IMR-90 (cell line): ENCODE measurements around the gene PCYT1B. TPM values are rescaled to one million over a fixed set of nuclear protein-coding genes. Genes with fewer than 3 reads are reported as not detected.
"Not testable (repeated sequence)": the region's sequence is repeated elsewhere in the genome, so short reads cannot be mapped to it uniquely, and the experiment has no call there.

Experiments used
- ATAC-seq: fragments of 200-7000 bp; cut with Tn5 transposase; 2 replicates; pipeline ENCODE4 v1.9.1; 2020; ENCODE audit warnings: low read depth, mild to moderate bottlenecking, moderate library complexity
- BruUV-seq: library from RNA; stranded (reverse); fragments of 400-500 nt; replicated peaks from 2 replicates; lab custom pipeline; 2021; lab: Mats Ljungman, UMichigan
- CTCF ChIA-PET: fragments of 300-600 bp; formaldehyde crosslinking; extraction: SDS; loops from one replicate; lab custom pipeline; 2021; ENCODE audit warnings: antibody characterized with exemption; lab: Yijun Ruan, JAX
- POLR2A ChIA-PET: fragments of 300-600 bp; sonication (Branson Sonifier 250); formaldehyde crosslinking; loops from one replicate; lab custom pipeline; 2022; ENCODE audit warnings: antibody characterized with exemption; ENCODE audit not compliant: unreplicated experiment; lab: Charles Lee
- DNase-seq: peaks from one replicate; pipeline ENCODE4 v3.0.0; 2013
- H2AFZ ChIP-seq: replicated peaks from 2 replicates; pipeline ENCODE3; 2013; ENCODE audit warnings: low read length, mild to moderate bottlenecking; ENCODE audit not compliant: poor library complexity
- H2AK5ac ChIP-seq: 2 replicates; pipeline ENCODE4 v1.6.1; 2013; ENCODE audit warnings: low read depth, low read length, inconsistent platforms
- H2AK9ac ChIP-seq: replicated peaks from 2 replicates; pipeline ENCODE3; 2013; ENCODE audit warnings: mild to moderate bottlenecking, low read depth, low read length, moderate library complexity; ENCODE audit not compliant: poor library complexity
- H2BK120ac ChIP-seq: 2 replicates; pipeline ENCODE4 v1.6.1; 2013; ENCODE audit warnings: low read depth, low read length, inconsistent platforms
- H2BK15ac ChIP-seq: 3 replicates; pipeline ENCODE4 v1.6.1; 2013; ENCODE audit warnings: low read depth, low read length, inconsistent platforms
- H2BK20ac ChIP-seq: 2 replicates; pipeline ENCODE4 v1.6.1; 2013; ENCODE audit warnings: low read depth, mild to moderate bottlenecking, inconsistent platforms, low read length, moderate library complexity
- H2BK5ac ChIP-seq: 2 replicates; pipeline ENCODE4 v1.6.1; 2013; ENCODE audit warnings: mild to moderate bottlenecking, low read depth, low read length, inconsistent platforms; ENCODE audit not compliant: poor library complexity, severe bottlenecking
- H3K14ac ChIP-seq: replicated peaks from 2 replicates; pipeline ENCODE4 v1.6.1; 2013; ENCODE audit warnings: low read depth, low read length, inconsistent platforms
- H3K18ac ChIP-seq: 2 replicates; pipeline ENCODE4 v1.6.1; 2013; ENCODE audit warnings: low read depth, low read length, control low read depth
- H3K23ac ChIP-seq: 2 replicates; pipeline ENCODE4 v1.6.1; 2013; ENCODE audit warnings: low read depth, low read length, inconsistent platforms
- H3K27ac ChIP-seq: 2 replicates; pipeline ENCODE4 v1.5.1; 2013; ENCODE audit warnings: mild to moderate bottlenecking, control low read depth, low read length; ENCODE audit not compliant: insufficient read depth
- H3K27me3 ChIP-seq: 2 replicates; pipeline ENCODE4 v1.6.1; 2013; ENCODE audit warnings: low read length; ENCODE audit not compliant: control insufficient read depth, insufficient read depth
- H3K36me3 ChIP-seq: 2 replicates; pipeline ENCODE4 v1.6.1; 2013; ENCODE audit warnings: low read length, mixed read lengths; ENCODE audit not compliant: control insufficient read depth, insufficient read depth
- H3K4ac ChIP-seq: 2 replicates; pipeline ENCODE4 v1.6.1; 2013; ENCODE audit warnings: low read depth, low read length, inconsistent platforms
- H3K4me1 ChIP-seq: 2 replicates; pipeline ENCODE4 v1.6.1; 2013; ENCODE audit warnings: low read length, mixed read lengths; ENCODE audit not compliant: control insufficient read depth, insufficient read depth
- H3K4me2 ChIP-seq: 2 replicates; pipeline ENCODE4 v1.6.1; 2013; ENCODE audit warnings: low read depth, mild to moderate bottlenecking, control low read depth, low read length, moderate library complexity
- H3K4me3 ChIP-seq: 2 replicates; pipeline ENCODE4 v1.5.1; 2013; ENCODE audit warnings: low read depth, mild to moderate bottlenecking, control low read depth, low read length, moderate library complexity; ENCODE audit not compliant: insufficient read depth
- H3K56ac ChIP-seq: 2 replicates; pipeline ENCODE4 v1.6.1; 2013; ENCODE audit warnings: low read length, inconsistent platforms; ENCODE audit not compliant: insufficient read depth; ENCODE audit errors: extremely low read depth
- H3K79me1 ChIP-seq, 2 experiments: 2 replicates each; pipeline ENCODE4 v1.6.1; 2013; ENCODE audit warnings: low read length in 2 of 2, inconsistent platforms in 1 of 2, low read depth in 1 of 2
- H3K9ac ChIP-seq: 2 replicates; pipeline ENCODE4 v1.6.1; 2013; ENCODE audit warnings: low read depth, low read length, control low read depth
- H3K9me1 ChIP-seq: 2 replicates; pipeline ENCODE4 v1.6.1; 2013; ENCODE audit warnings: low read length, inconsistent platforms; ENCODE audit not compliant: insufficient read depth
- H3K9me3 ChIP-seq: 2 replicates; pipeline ENCODE4 v1.6.1; 2013; ENCODE audit warnings: low read length; ENCODE audit not compliant: control insufficient read depth, insufficient read depth
- H4K20me1 ChIP-seq: 2 replicates; pipeline ENCODE4 v1.6.1; 2013; ENCODE audit warnings: low read length, inconsistent platforms; ENCODE audit not compliant: insufficient read depth
- H4K5ac ChIP-seq: 2 replicates; pipeline ENCODE4 v1.6.1; 2013; ENCODE audit warnings: mild to moderate bottlenecking, low read depth, low read length, control low read depth
- H4K8ac ChIP-seq, 2 experiments: 2 replicates each; pipeline ENCODE4 v1.6.1; 2013; ENCODE audit warnings: low read depth in 2 of 2, low read length in 2 of 2, control low read depth in 1 of 2, inconsistent platforms in 1 of 2
- H4K91ac ChIP-seq: 2 replicates; pipeline ENCODE4 v1.6.1; 2013; ENCODE audit warnings: low read depth, low read length, inconsistent platforms; ENCODE audit not compliant: insufficient read depth
- MAFK ChIP-seq: IDR thresholded peaks from 2 replicates; pipeline ENCODE4 v1.6.1; 2012; ENCODE audit warnings: low read depth, low read length, improper control_type of control experiment
- WGBS, 2 experiments: methylation state at CpG; one replicate each; pipeline versions ENCODE4 v1.1.5 to v1.1.7; 2013; ENCODE audit warnings: missing lambda C conversion rate in 2 of 2; ENCODE audit not compliant: insufficient read length in 1 of 2; ENCODE audit errors: extremely low coverage in 2 of 2; 5-methylcytosine and 5-hydroxymethylcytosine counted together
- dilution Hi-C: fragments of 300-500 bp; cut with HindIII; formaldehyde crosslinking; loops from one replicate; pipeline ENCODE4 v1.14.3; 2018; ENCODE audit warnings: low sequenced_read_pairs; ENCODE audit not compliant: unreplicated experiment
- in situ Hi-C: fragments of 300-500 bp; cut with MboI; formaldehyde crosslinking; loops from 3 replicates; pipeline ENCODE4 v1.14.3; 2019; ENCODE audit warnings: low sequenced_read_pairs, inconsistent platforms, mixed read lengths
- intact Hi-C: fragments of 100-400 bp; cut with micrococcal nuclease; formaldehyde crosslinking; loops from 2 replicates; pipeline ENCODE4 v1.10.0; 2022
- polyA plus RNA-seq, 3 experiments: library from polyadenylated mRNA; depleted of rRNA; stranded (reverse); fragments of >200 nt; gene quantifications; 2 replicates each; pipeline ENCODE4 v1.2.3, GENCODE V29; 2012; ENCODE audit warnings: low replicate concordance in 1 of 3
- total RNA-seq: library from RNA; depleted of rRNA; stranded (reverse); fragments of >200 nt; gene quantifications from 2 replicates; pipeline ENCODE4 v1.2.3, GENCODE V29; 2012
- TF ChIP-seq, protein P1 (sequence below): fragments of 150-350 bp; IDR thresholded peaks from 2 replicates; pipeline ENCODE4 v1.6.1; 2016; ENCODE audit warnings: low read depth, mild to moderate bottlenecking, low read length, moderate library complexity, borderline replicate concordance

The PCYT1B gene
- total and polyA plus RNA-seq, 2 of the 4 experiments (the other 2 are of a cell fraction): under 0.01 to 0.09 TPM

DNA sequence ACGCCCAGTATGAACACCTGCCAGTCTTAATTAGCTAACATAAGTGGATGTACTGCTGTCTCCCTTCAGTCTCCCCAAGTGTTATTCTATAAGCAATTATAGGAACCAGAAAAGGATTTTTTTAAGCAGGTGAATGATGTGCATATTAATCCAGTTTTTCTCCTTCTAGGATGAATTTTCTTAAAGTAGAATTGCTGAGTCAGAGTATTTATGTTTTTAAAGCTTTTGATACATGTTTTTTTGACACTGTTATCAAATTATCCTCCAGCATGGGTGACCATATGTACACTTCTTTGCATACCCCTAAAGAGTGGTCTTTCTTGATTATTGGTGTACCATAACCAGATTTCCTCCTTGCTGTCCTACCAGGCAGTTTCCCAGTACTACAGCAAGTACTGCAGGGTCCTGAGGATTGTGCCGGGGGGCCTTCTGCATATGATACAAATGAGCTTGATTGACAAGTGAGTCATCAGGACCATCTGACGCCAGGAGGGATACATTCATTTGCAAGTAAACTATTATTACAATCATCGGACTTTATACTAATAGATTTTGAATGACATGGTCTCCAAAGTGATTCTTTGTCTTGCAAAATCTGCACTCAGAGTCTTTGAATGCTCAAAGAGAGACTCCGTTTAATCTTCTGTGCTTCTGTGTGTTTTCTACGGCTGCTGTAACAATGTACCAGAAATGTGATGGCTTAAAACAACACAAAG, 10.7 kb upstream of the PCYT1B start:
- Histone ChIP-seq H3K27me3 (peaks cover 1% of the 10 kb centered on the region; the same call in 1 of the 2 replicates), H3K9ac (no peak overlapping the region), H3K23ac (no peak overlapping the region), H4K20me1 (no peaks in the 10 kb centered on the region), H3K18ac (no peak overlapping the region), H2BK20ac (no peak overlapping the region), H3K9me1 (no peaks in the 10 kb centered on the region), H3K27ac (no peak overlapping the region), H2AK5ac (no peak overlapping the region), H3K4me2 (no peak overlapping the region), H2AFZ (no peak overlapping the region), H3K56ac (no peak overlapping the region), H3K4me1 (no peaks in the 10 kb centered on the region), H4K91ac (no peak overlapping the region), H2BK120ac (no peak overlapping the region), H3K9me3 (no peaks in the 10 kb centered on the region), H3K79me1 (no peaks in the 10 kb centered on the region), H2AK9ac (no peak overlapping the region), H3K36me3 (no peaks in the 10 kb centered on the region), H2BK5ac (no peak overlapping the region), H2BK15ac (no peak overlapping the region), H4K8ac (no peak overlapping the region), H3K4me3 (no peak overlapping the region), H3K14ac (no peak overlapping the region), H3K4ac (no peak overlapping the region), H4K5ac (no peak overlapping the region)
- DNase-seq (no peak), ATAC-seq (no peak)
- CTCF ChIA-PET: no interaction called here
- dilution Hi-C loops (no loop called here), in situ Hi-C loops (no loop called here), intact Hi-C loops (no loop called here)
- no TSS peak for BruUV-seq
- POLR2A ChIA-PET: no interaction called here
- WGBS, 2 experiments: no CpG with 5 or more reads among the region's 6 CpGs
- TF ChIP-seq, protein P1, sequence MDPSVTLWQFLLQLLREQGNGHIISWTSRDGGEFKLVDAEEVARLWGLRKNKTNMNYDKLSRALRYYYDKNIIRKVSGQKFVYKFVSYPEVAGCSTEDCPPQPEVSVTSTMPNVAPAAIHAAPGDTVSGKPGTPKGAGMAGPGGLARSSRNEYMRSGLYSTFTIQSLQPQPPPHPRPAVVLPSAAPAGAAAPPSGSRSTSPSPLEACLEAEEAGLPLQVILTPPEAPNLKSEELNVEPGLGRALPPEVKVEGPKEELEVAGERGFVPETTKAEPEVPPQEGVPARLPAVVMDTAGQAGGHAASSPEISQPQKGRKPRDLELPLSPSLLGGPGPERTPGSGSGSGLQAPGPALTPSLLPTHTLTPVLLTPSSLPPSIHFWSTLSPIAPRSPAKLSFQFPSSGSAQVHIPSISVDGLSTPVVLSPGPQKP: no peak
- TF ChIP-seq MAFK: peak; percentile 93

DNA sequence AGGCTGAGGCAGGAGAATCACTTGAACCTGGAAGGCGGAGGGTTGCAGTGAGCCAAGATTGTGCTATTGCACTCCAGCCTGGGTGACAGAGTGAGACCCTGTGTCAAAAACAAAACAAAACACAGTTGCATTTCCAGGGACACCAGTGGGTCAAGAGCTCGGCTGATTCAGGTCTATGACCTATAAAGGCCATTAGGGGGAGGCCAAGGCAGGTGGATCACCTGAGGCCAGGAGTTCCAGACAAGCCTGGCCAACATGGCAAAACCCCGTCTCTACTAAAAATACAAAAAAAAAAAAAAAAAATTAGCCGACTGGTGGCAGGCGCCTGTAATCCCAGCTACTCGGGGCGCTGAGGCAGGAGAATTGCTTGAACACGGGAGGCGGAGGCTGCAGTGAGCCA, 8.5 kb upstream of the PCYT1B start:
- intact Hi-C loops, H2AK5ac ChIP-seq, H3K36me3 ChIP-seq, H2BK15ac ChIP-seq, H3K27ac ChIP-seq, in situ Hi-C loops, H3K18ac ChIP-seq, H3K4me3 ChIP-seq, H4K91ac ChIP-seq, H4K5ac ChIP-seq, BruUV-seq, H3K4me1 ChIP-seq, H2BK20ac ChIP-seq, H2BK120ac ChIP-seq, H3K79me1 ChIP-seq, H3K23ac ChIP-seq, H2BK5ac ChIP-seq, H3K9me3 ChIP-seq, H2AFZ ChIP-seq, H3K4me2 ChIP-seq, H3K9ac ChIP-seq, H3K14ac ChIP-seq, H2AK9ac ChIP-seq, H3K56ac ChIP-seq, ATAC-seq, H3K9me1 ChIP-seq, H3K27me3 ChIP-seq, H4K20me1 ChIP-seq, dilution Hi-C loops, DNase-seq, H4K8ac ChIP-seq, H3K4ac ChIP-seq: not testable (repeated sequence)
- 100% methylated on average over 1 of the region's 9 CpGs; no CpG with 5 or more reads in 1 of the 2 experiments for WGBS, 2 experiments
- ChIA-PET CTCF (interaction anchor here (0.7 kb wide), 1 partner anchor 895 kb away, joined by 3 read pairs; no protein-coding TSS in a partner anchor), POLR2A (interaction anchor here (0.6 kb wide), 1 partner anchor 957 kb away, joined by 3 read pairs; no protein-coding TSS in a partner anchor)
